GM21381 (cell line): ENCODE results near the gene ANKRD62.

ENCODE experiments used
- ATAC-seq: cut with Tn5 transposase; IDR thresholded peaks from one replicate; pipeline ENCODE4 v1.9.1; 2021; ENCODE audit warnings: mild to moderate bottlenecking, moderate library complexity; ENCODE audit not compliant: unreplicated experiment

Gene ANKRD62

DNA sequence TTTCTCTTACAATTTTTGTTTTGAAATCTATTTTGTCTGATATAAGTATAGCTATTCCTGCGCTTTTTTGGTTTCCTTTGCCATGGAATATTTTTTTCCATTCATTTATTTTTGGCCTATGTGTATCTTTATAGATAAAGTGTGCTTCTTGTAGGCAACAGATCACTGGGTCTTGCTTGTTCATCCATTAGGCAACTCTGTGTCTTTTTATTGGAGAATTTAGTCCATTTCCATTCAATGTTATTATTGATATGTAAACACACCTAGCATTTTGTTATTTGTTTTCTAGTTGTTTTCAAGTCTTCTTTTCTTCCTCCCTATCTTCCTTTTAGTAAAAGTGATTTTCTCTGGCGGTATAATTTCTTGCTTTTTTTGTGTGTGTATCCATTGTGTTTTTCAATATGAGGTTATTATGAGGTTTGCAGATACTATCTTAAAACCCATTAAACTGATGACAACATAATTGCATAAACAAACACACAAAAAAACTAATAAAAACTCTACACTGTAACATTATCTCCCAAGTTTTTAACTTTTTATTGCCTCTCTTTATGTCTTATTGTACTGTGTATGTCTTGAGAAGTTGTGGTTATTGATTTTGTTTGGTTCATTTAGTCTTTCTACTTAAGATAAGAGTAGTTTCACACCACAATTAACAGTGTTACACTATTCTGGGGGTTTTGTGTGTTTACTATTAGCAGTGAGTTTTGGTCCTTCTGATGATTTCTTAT is 71.6 kb downstream of the ANKRD62 start:
- ATAC-seq = no peak
